Stimulated activated CD4-positive, alpha-beta T cell treated with anti-CD3 and anti-CD28 coated beads, Interleukin-1b, Interleukin-23, amount 100 ng/mL, for 24 hours (primary cell): ENCODE results near the gene MKLN1.
"Not testable (repeated sequence)": the region's sequence is repeated elsewhere in the genome, so short reads cannot be mapped to it uniquely, and the experiment has no call there.

Experiments
- DNase-seq, 4 experiments: peaks; one replicate each; pipeline ENCODE4 v3.0.0-alpha.2; 2020; ENCODE audit warnings: low read depth in 4 of 4, low spot score in 1 of 4

MKLN1 gene

GRCh38 chr7:131307627-131308026 lies 20.0 kb upstream of the MKLN1 start:
- DNase-seq, result no peak

GRCh38 chr7:131312838-131313237 lies 14.8 kb upstream of the MKLN1 start:
- DNase-seq, result no peak

GRCh38 chr7:131320603-131321002 lies 7.1 kb upstream of the MKLN1 start:
- DNase-seq, result no peak

GRCh38 chr7:131321656-131322055 lies 6.0 kb upstream of the MKLN1 start:
- DNase-seq, result no peak

- no peak for DNase-seq
Observed at GRCh38 chr7:131322061-131322460, 5.6 kb upstream of the MKLN1 start.

GRCh38 chr7:131322861-131323260 lies 4.8 kb upstream of the MKLN1 start:
- no peak for DNase-seq

- DNase-seq, result peak in 1 of 4 experiments; percentile 7
Observed at GRCh38 chr7:131325179-131325840, 2.4 kb upstream of the MKLN1 start.

- no peak for DNase-seq
Observed at GRCh38 chr7:131326576-131326975, 1.1 kb upstream of the MKLN1 start.

GRCh38 chr7:131327049-131327625 lies 539 bp upstream of the MKLN1 start:
- DNase-seq, result no peak

- DNase-seq, result no peak
Observed at GRCh38 chr7:131328377-131329175, 900 bp downstream of the MKLN1 start.

GRCh38 chr7:131329176-131329570 lies 1.5 kb downstream of the MKLN1 start:
- no peak for DNase-seq

GRCh38 chr7:131330299-131330698 lies 2.6 kb downstream of the MKLN1 start:
- DNase-seq, result no peak

GRCh38 chr7:131331806-131332205 lies 4.1 kb downstream of the MKLN1 start:
- no peak for DNase-seq

GRCh38 chr7:131332729-131333128 lies 5.1 kb downstream of the MKLN1 start:
- not testable (repeated sequence) for DNase-seq

- DNase-seq, result no peak
Observed at GRCh38 chr7:131335639-131336381, 8.1 kb downstream of the MKLN1 start.

- no peak for DNase-seq
Observed at GRCh38 chr7:131336956-131337355, 9.3 kb downstream of the MKLN1 start.

GRCh38 chr7:131338173-131338572 lies 10.5 kb downstream of the MKLN1 start:
- no peak for DNase-seq

GRCh38 chr7:131338691-131339390 lies 11.2 kb downstream of the MKLN1 start:
- DNase-seq, result no peak

GRCh38 chr7:131341690-131342089 lies 14.0 kb downstream of the MKLN1 start:
- no peak for DNase-seq

- no peak for DNase-seq
Observed at GRCh38 chr7:131342864-131343442, 15.3 kb downstream of the MKLN1 start.
